ENCODE measurements around the gene MCM6.
"Not testable (repeated sequence)": the region's sequence is repeated elsewhere in the genome, so short reads cannot be mapped to it uniquely, and the experiment has no call there.

MCM6 gene

DNA sequence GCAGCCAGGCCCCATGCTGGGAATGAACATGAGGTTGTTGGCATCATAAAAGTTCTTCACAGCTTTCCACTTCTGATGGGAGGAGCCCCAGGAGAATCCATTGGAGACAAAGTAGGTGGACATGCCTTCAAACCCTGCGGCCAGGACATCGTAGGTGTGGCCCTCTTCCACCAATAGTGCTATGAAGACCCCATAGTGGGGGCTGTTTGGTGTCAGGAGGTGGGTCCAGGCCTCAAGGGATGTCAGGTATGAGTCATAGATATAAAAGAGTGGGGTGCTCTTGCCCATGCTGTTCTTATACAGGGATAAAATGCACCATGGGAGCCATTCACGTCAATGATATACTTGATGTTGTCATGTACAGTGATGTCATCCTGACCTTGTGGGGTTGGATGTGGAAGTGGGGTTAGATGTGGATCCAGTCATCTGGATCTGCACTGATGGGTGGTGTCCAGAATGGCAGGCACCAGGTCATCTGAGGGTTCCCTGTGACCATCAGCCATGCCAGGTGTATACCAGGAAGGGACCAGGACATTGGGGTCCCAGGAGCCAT lies 22.1 kb upstream of the MCM6 start:
- no peak overlapping the region for H3K27ac ChIP-seq (ENCODE audit: low read length)
- H3K36me3 ChIP-seq (ENCODE audit: control insufficient read depth in 2 of 2, insufficient read depth in 2 of 2, low read length in 2 of 2): peaks cover 0 to 2% of the 10 kb centered on the region in 2 donors
- H3K4me3 ChIP-seq (ENCODE audit: low read length in 2 of 2): no peak overlapping the region
- no peaks in the 10 kb centered on the region for H3K9me3 ChIP-seq (ENCODE audit: control insufficient read depth in 2 of 2, low read length in 2 of 2)
- no peak overlapping the region for H3K9ac ChIP-seq (ENCODE audit: low read length in 2 of 2)
- no peaks in the 10 kb centered on the region for H3K27me3 ChIP-seq (ENCODE audit: control insufficient read depth in 1 of 2, insufficient read depth in 2 of 2, low read length in 2 of 2)
- H3K4me1 ChIP-seq (ENCODE audit: control insufficient read depth, insufficient read depth, low read length): no peaks in the 10 kb centered on the region

DNA sequence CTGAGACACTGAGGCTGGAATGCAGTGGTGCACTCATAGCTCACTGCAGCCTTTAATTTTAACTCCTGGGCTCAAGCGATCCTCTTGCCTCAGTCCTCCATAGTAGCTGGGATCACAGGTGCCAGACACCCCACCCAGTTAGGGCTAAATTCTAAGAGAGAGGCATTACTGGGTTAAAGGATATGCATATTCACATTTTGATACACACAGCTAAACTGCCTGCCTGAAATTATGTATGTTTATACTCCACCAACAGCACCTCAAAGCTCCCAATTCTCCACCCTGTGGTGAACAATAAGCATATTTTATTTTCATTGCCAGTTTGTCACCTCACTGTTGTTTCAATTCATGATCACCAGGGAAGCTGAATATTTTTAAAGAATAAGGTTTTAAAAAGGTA lies 18.7 kb upstream of the MCM6 start:
- Histone ChIP-seq H3K36me3 (ENCODE audit: control insufficient read depth in 2 of 2, insufficient read depth in 2 of 2, low read length in 2 of 2) (peaks cover 0 to 2% of the 10 kb centered on the region in 2 donors), H3K27me3 (ENCODE audit: control insufficient read depth in 1 of 2, insufficient read depth in 2 of 2, low read length in 2 of 2) (no peaks in the 10 kb centered on the region), H3K9me3 (ENCODE audit: control insufficient read depth in 2 of 2, low read length in 2 of 2) (no peaks in the 10 kb centered on the region), H3K9ac (ENCODE audit: low read length in 2 of 2) (no peak overlapping the region), H3K4me3 (ENCODE audit: low read length in 2 of 2) (no peak overlapping the region), H3K27ac (ENCODE audit: low read length) (no peak overlapping the region), H3K4me1 (ENCODE audit: control insufficient read depth, insufficient read depth, low read length) (no peaks in the 10 kb centered on the region)

DNA sequence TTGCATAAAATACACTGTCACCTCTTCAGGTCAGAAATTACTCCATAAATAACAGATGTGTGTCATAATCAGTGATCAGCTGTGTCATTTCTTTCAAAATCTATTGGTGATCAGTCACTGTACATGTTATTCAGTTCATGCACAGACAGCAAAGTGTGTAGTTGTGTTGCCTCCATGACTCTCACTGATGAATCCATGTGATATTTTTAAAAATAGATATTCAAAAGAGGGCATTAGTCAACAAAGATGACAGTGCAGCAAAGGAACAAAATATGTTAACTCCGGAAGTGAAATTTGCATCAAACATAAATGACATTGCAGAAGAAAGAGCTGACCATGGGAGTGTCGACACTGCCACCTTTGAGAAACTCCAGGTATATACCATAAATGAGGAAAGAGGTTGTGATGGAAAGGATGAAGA lies 17.1 kb upstream of the MCM6 start:
- H3K27me3 ChIP-seq (ENCODE audit: control insufficient read depth in 1 of 2, insufficient read depth in 2 of 2, low read length in 2 of 2): no peaks in the 10 kb centered on the region
- H3K9ac ChIP-seq (ENCODE audit: low read length in 2 of 2): no peak overlapping the region
- no peak overlapping the region for H3K4me3 ChIP-seq (ENCODE audit: low read length in 2 of 2)
- no peaks in the 10 kb centered on the region for H3K4me1 ChIP-seq (ENCODE audit: control insufficient read depth, insufficient read depth, low read length)
- peaks cover 0 to under 1% of the 10 kb centered on the region in 2 donors for H3K36me3 ChIP-seq (ENCODE audit: control insufficient read depth in 2 of 2, insufficient read depth in 2 of 2, low read length in 2 of 2)
- H3K27ac ChIP-seq (ENCODE audit: low read length): no peak overlapping the region
- no peaks in the 10 kb centered on the region for H3K9me3 ChIP-seq (ENCODE audit: control insufficient read depth in 2 of 2, low read length in 2 of 2)

DNA sequence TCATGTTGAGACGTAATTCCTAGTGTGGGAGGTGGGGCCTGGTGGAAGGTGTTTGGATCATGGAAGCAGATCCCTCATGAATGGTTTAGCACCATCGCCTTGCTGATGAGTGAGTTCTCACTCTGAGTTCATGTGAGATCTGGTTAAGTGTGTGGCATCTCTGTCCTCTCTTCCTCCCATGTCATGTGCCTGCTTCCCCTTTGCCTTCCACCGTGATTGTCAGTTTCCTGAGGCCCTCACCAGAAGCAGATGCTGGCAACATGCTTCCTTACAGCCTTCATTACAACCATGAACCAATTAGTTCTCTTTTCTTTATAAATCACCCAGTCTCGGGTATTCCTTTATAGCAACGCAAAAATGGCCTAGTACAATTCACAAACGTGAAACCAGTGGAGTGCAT lies 14.6 kb upstream of the MCM6 start:
- no peaks in the 10 kb centered on the region for H3K27me3 ChIP-seq (ENCODE audit: control insufficient read depth in 1 of 2, insufficient read depth in 2 of 2, low read length in 2 of 2)
- H3K9me3 ChIP-seq (ENCODE audit: control insufficient read depth in 2 of 2, low read length in 2 of 2): no peaks in the 10 kb centered on the region
- no peak overlapping the region for H3K27ac ChIP-seq (ENCODE audit: low read length)
- H3K4me3 ChIP-seq (ENCODE audit: low read length in 2 of 2): no peak overlapping the region
- H3K4me1 ChIP-seq (ENCODE audit: control insufficient read depth, insufficient read depth, low read length): no peaks in the 10 kb centered on the region
- no peak overlapping the region for H3K9ac ChIP-seq (ENCODE audit: low read length in 2 of 2)
- H3K36me3 ChIP-seq (ENCODE audit: control insufficient read depth in 2 of 2, insufficient read depth in 2 of 2, low read length in 2 of 2): no peaks in the 10 kb centered on the region

DNA sequence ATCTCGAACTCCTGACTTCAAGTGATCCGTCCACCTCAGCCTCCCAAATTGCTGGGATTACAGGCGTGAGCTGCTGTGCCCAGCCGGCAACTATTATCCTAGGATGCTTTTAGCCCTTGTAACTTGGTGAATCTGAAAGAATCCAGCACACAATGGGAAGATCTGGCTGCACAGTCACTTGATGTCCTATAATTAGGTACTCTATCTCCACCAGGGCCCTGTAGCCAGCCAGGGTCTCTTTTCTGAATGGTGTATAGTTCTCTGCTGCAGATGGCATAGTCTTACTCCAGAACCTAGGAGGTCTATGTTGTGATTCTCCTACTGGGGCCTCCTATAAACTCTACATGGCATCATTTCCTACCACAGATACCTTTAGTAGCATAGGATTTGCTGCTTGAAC lies 13.9 kb upstream of the MCM6 start:
- no peaks in the 10 kb centered on the region for H3K4me1 ChIP-seq (ENCODE audit: control insufficient read depth, insufficient read depth, low read length)

DNA sequence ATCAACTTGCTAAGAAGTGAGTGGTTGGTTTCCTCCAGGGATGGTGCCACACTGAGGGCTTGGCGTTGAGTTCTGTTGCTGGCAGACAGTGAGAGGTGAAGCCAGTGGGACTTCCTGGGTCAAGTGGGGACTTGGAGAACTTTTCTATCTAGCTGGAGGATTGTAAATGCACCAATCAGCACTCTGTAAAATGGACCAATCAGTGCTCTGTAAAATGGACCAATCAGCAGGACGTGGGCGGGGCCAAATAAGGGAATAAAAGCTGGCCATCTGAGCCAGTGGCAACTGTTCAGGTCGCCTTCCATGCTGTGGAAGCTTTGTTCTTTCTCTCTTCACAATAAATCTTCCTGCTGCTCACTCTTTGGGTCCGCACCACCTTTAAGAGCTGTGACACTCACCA lies 12.3 kb upstream of the MCM6 start:
- H3K27ac ChIP-seq (ENCODE audit: low read length); H3K27me3 ChIP-seq (ENCODE audit: control insufficient read depth in 1 of 2, insufficient read depth in 2 of 2, low read length in 2 of 2); H3K4me1 ChIP-seq (ENCODE audit: control insufficient read depth, insufficient read depth, low read length); H3K9ac ChIP-seq (ENCODE audit: low read length in 2 of 2); H3K36me3 ChIP-seq (ENCODE audit: control insufficient read depth in 2 of 2, insufficient read depth in 2 of 2, low read length in 2 of 2); H3K9me3 ChIP-seq (ENCODE audit: control insufficient read depth in 2 of 2, low read length in 2 of 2); H3K4me3 ChIP-seq (ENCODE audit: low read length in 2 of 2): not testable (repeated sequence)

More for the DNA sequence above, 13.9 kb upstream of the MCM6 start:
- H3K27ac ChIP-seq (ENCODE audit: low read length): no peak overlapping the region
- H3K9ac ChIP-seq (ENCODE audit: low read length in 2 of 2): no peak overlapping the region
- no peak overlapping the region for H3K4me3 ChIP-seq (ENCODE audit: low read length in 2 of 2)
- H3K36me3 ChIP-seq (ENCODE audit: control insufficient read depth in 2 of 2, insufficient read depth in 2 of 2, low read length in 2 of 2): no peaks in the 10 kb centered on the region
- no peaks in the 10 kb centered on the region for H3K9me3 ChIP-seq (ENCODE audit: control insufficient read depth in 2 of 2, low read length in 2 of 2)
- H3K27me3 ChIP-seq (ENCODE audit: control insufficient read depth in 1 of 2, insufficient read depth in 2 of 2, low read length in 2 of 2): no peaks in the 10 kb centered on the region

DNA sequence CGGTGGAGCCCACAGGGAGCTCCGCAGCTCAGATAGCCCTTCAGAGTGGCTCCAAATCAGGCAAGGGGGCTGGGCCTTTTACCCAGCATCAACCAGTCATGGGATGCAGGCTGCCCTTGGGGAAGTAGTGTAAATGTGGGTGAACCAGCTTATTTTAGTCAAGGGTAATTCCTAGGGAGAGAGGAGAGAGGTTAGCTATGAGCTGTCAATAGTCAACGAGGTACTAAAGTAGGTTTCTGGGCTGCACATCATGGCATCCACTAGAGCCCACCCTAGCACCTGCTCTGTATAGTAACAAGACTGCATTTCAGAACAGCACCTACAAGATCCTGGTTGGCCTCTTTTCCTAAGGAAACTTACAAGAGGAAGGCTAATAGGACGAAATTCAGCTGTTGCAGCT lies 9.5 kb upstream of the MCM6 start:
- H3K9ac ChIP-seq (ENCODE audit: low read length in 2 of 2): no peak overlapping the region
- H3K27me3 ChIP-seq (ENCODE audit: control insufficient read depth in 1 of 2, insufficient read depth in 2 of 2, low read length in 2 of 2): no peaks in the 10 kb centered on the region
- no peak overlapping the region for H3K4me3 ChIP-seq (ENCODE audit: low read length in 2 of 2)
- H3K27ac ChIP-seq (ENCODE audit: low read length): no peak overlapping the region
- H3K9me3 ChIP-seq (ENCODE audit: control insufficient read depth in 2 of 2, low read length in 2 of 2): no peaks in the 10 kb centered on the region
- no peaks in the 10 kb centered on the region for H3K36me3 ChIP-seq (ENCODE audit: control insufficient read depth in 2 of 2, insufficient read depth in 2 of 2, low read length in 2 of 2)
- no peaks in the 10 kb centered on the region for H3K4me1 ChIP-seq (ENCODE audit: control insufficient read depth, insufficient read depth, low read length)

DNA sequence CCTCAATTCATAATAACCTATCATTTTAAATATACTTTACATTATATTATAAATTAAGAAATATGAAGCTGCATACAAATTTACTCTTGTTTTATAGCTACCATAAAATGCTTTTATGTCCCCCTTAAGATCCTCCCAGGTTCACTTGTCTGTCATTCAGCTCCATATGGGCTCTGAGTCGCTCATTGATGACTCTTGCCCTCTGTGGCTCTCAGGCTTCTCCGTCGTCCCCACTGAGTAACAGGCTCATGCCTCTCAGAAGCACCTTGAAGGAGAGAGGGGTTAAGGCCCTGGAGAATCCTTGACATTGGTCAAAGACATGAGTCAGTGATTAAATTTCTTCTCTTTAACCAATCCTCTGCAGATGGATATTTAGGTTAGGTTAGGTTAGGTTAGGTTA lies 6.2 kb upstream of the MCM6 start:
- Histone ChIP-seq H3K27me3 (ENCODE audit: control insufficient read depth in 1 of 2, insufficient read depth in 2 of 2, low read length in 2 of 2) (no peaks in the 10 kb centered on the region), H3K4me3 (ENCODE audit: low read length in 2 of 2) (no peak overlapping the region), H3K27ac (ENCODE audit: low read length) (no peak overlapping the region), H3K4me1 (ENCODE audit: control insufficient read depth, insufficient read depth, low read length) (no peaks in the 10 kb centered on the region), H3K36me3 (ENCODE audit: control insufficient read depth in 2 of 2, insufficient read depth in 2 of 2, low read length in 2 of 2) (no peaks in the 10 kb centered on the region), H3K9me3 (ENCODE audit: control insufficient read depth in 2 of 2, low read length in 2 of 2) (no peaks in the 10 kb centered on the region), H3K9ac (ENCODE audit: low read length in 2 of 2) (no peak overlapping the region)

DNA sequence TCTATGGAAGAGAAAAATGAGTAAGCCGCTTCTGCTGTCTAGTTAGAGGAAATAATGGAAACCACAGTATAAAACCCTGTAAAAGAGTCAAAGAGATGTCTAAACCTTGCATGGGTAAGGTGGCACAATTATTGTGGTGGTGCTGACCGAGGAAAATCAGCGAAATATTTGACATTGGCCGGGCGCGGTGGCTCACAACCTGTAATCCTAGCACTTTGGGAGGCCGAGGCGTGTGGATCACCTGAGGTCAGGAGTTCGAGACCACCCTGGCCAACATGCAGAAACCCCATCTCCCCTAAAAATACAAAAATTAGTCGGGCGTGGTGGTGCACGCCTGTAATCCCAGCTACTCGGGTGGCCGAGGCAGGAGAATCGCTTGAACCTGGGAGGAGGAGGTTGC lies 527 bp upstream of the MCM6 start:
- Histone ChIP-seq H3K4me3 (ENCODE audit: low read length in 2 of 2) (peak overlapping the region; percentile 74 to 81), H3K9ac (ENCODE audit: low read length in 2 of 2) (peak overlapping the region in 1 of 2 donors; percentile 21)
- H3K36me3 ChIP-seq (ENCODE audit: control insufficient read depth in 2 of 2, insufficient read depth in 2 of 2, low read length in 2 of 2); H3K9me3 ChIP-seq (ENCODE audit: control insufficient read depth in 2 of 2, low read length in 2 of 2); H3K27ac ChIP-seq (ENCODE audit: low read length); H3K27me3 ChIP-seq (ENCODE audit: control insufficient read depth in 1 of 2, insufficient read depth in 2 of 2, low read length in 2 of 2); H3K4me1 ChIP-seq (ENCODE audit: control insufficient read depth, insufficient read depth, low read length): not testable (repeated sequence)

DNA sequence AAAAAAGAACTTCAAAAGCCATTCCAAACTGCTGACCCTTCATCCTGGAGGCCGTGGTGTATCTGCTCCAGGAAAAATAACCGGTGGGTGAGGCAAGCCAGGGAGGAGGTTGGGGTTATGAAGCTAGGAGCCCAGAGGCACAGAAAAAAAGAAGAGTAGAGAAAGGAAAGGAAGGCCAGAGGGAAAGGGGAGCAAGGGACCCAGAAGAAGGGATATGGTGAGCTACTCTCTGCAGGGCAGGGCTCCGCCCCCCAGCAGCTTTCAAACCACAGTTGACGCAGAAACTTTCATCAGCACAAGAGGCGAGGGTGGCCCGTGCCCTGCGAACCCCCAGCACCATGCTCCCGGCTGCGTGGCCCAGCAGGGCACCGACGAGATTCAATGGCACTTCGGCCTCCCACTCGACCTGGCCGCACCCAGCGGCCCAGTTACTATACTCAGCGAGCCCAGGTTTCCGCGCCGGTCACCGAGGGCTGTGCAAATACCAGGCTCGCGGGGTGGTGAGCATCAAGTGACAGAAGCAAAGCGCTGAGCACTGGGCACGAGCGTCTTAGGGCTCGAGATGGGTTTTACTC lies 665 bp downstream of the MCM6 start:
- H3K9ac ChIP-seq (ENCODE audit: low read length in 2 of 2): peak overlapping the region; percentile 66 to 75
- peaks cover 2 to 5% of the 10 kb centered on the region in 2 donors for H3K36me3 ChIP-seq (ENCODE audit: control insufficient read depth in 2 of 2, insufficient read depth in 2 of 2, low read length in 2 of 2)
- no peaks in the 10 kb centered on the region for H3K9me3 ChIP-seq (ENCODE audit: control insufficient read depth in 2 of 2, low read length in 2 of 2)
- no peaks in the 10 kb centered on the region for H3K27me3 ChIP-seq (ENCODE audit: control insufficient read depth in 1 of 2, insufficient read depth in 2 of 2, low read length in 2 of 2)
- H3K4me3 ChIP-seq (ENCODE audit: low read length in 2 of 2): peak overlapping the region; percentile 74 to 81
- H3K4me1 ChIP-seq (ENCODE audit: control insufficient read depth, insufficient read depth, low read length): peaks cover 6% of the 10 kb centered on the region
- peak overlapping the region; percentile 74 for H3K27ac ChIP-seq (ENCODE audit: low read length)

DNA sequence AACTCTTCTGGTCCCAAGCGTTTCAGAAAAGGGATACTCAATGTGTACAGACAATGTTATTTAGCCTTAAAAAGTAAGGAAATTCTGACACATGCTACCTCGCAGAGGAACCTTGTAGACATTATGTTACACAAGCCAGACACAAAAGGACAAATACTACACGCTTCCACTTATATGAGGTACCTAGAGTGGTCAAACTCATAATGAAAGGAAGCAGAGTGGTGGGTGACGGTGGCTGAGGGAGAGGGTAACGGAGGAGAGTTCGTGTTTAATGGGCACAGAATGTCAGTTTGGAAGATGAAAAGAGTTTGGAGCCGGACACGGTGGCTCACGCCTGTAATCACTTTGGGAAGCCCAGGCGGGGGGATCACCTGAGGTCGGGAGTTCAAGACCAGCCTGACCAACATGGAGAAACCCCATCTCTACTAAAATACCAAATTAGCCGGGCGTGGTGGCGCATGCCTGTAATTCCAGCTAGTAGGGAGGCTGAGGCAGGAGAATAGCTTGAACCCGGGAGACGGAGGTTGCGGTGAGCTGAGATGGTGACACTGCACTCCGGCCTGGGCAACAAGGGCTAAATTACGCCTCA lies 1.4 kb downstream of the MCM6 start:
- H3K4me3 ChIP-seq (ENCODE audit: low read length in 2 of 2): peak overlapping the region in 1 of 2 donors; percentile 81

More for the DNA sequence above, 1.4 kb downstream of the MCM6 start:
- Histone ChIP-seq H3K27ac (ENCODE audit: low read length) (no peak overlapping the region), H3K4me1 (ENCODE audit: control insufficient read depth, insufficient read depth, low read length) (peaks cover 6% of the 10 kb centered on the region), H3K9me3 (ENCODE audit: control insufficient read depth in 2 of 2, low read length in 2 of 2) (no peaks in the 10 kb centered on the region), H3K27me3 (ENCODE audit: control insufficient read depth in 1 of 2, insufficient read depth in 2 of 2, low read length in 2 of 2) (no peaks in the 10 kb centered on the region), H3K36me3 (ENCODE audit: control insufficient read depth in 2 of 2, insufficient read depth in 2 of 2, low read length in 2 of 2) (peaks cover 2 to 5% of the 10 kb centered on the region in 2 donors), H3K9ac (ENCODE audit: low read length in 2 of 2) (peak overlapping the region in 1 of 2 donors; percentile 13)
